CD4-positive, alpha-beta T cell (primary cell): ENCODE results near the gene RANBP3L. TPM values are rescaled to one million over a fixed set of nuclear protein-coding genes. Genes with fewer than 3 reads are reported as not detected.

Source experiments
- ATAC-seq: fragments of 200-7000 bp; cut with Tn5 transposase; one replicate; pipeline ENCODE4 v1.10.0; 2022; ENCODE audit warnings: mild to moderate bottlenecking; ENCODE audit not compliant: poor library complexity
- CTCF ChIA-PET: fragments of 350-600 bp; sonication (Branson Sonifier 250); formaldehyde crosslinking; loops from one replicate; lab custom pipeline; 2021; ENCODE audit warnings: antibody characterized with exemption, inconsistent platforms; lab: Charles Lee
- POLR2A ChIA-PET: fragments of 350-600 bp; sonication (Branson Sonifier 250); formaldehyde crosslinking; loops from one replicate; lab custom pipeline; 2021; ENCODE audit warnings: antibody characterized with exemption, inconsistent platforms; lab: Charles Lee
- DNase-seq, 14 experiments: peaks; one replicate each; pipeline ENCODE4 v3.0.0-alpha.2; 2013 to 2020; ENCODE audit warnings: mixed read lengths in 2 of 14
- H3K27ac ChIP-seq, 2 donors: one replicate each; pipeline versions ENCODE4 v1.5.1 to v1.7.0; 2013; ENCODE audit warnings: low read length in 2 of 2, low read depth in 1 of 2, mild to moderate bottlenecking in 1 of 2
- H3K27me3 ChIP-seq, 2 experiments: 1 replicate in 1 of 2; 2 replicates in 1 of 2; pipeline versions ENCODE4 v1.6.1 to v1.7.0; 2013; ENCODE audit warnings: low read length in 2 of 2, control low read depth in 1 of 2, mild to moderate bottlenecking in 1 of 2, moderate library complexity in 1 of 2; ENCODE audit not compliant: insufficient read depth in 2 of 2, control insufficient read depth in 1 of 2
- H3K36me3 ChIP-seq: one replicate; pipeline ENCODE4 v1.6.1; 2013; ENCODE audit warnings: low read length, control low read depth; ENCODE audit not compliant: insufficient read depth
- H3K4me1 ChIP-seq: one replicate; pipeline ENCODE4 v1.6.1; 2013; ENCODE audit warnings: low read length, control low read depth; ENCODE audit not compliant: insufficient read depth
- H3K4me3 ChIP-seq: one replicate; pipeline ENCODE4 v1.5.1; 2013; ENCODE audit warnings: mild to moderate bottlenecking, low read length, moderate library complexity
- H3K9me3 ChIP-seq, 2 experiments: 1 replicate in 1 of 2; 2 replicates in 1 of 2; pipeline versions ENCODE4 v1.6.1 to v1.7.0; 2013; ENCODE audit warnings: low read length in 2 of 2, mild to moderate bottlenecking in 2 of 2, control low read depth in 1 of 2, moderate library complexity in 1 of 2; ENCODE audit not compliant: control insufficient read depth in 1 of 2, insufficient read depth in 1 of 2
- H3K27ac Mint-ChIP-seq: one replicate; pipeline ENCODE4 v1.8.0; 2020; ENCODE audit warnings: mixed read lengths
- H3K27me3 Mint-ChIP-seq: one replicate; pipeline ENCODE4 v1.8.0; 2021; ENCODE audit warnings: mixed read lengths
- H3K36me3 Mint-ChIP-seq: one replicate; pipeline ENCODE4 v1.8.0; 2021; ENCODE audit warnings: low read depth, mixed read lengths
- H3K4me1 Mint-ChIP-seq: one replicate; pipeline ENCODE4 v1.8.0; 2021; ENCODE audit warnings: low read depth, mixed read lengths
- H3K4me3 Mint-ChIP-seq: one replicate; pipeline ENCODE4 v1.8.0; 2020; ENCODE audit warnings: mild to moderate bottlenecking, mixed read lengths
- H3K9me3 Mint-ChIP-seq: one replicate; pipeline ENCODE4 v1.8.0; 2020; ENCODE audit warnings: mixed read lengths
- CTCF ChIP-seq: fragments of 200-600 bp; IDR thresholded peaks from one replicate; pipeline ENCODE4 v1.8.0; 2022; ENCODE audit warnings: antibody characterized with exemption, mild to moderate bottlenecking
- intact Hi-C, 2 experiments: fragments of 100-400 bp; cut with DNase I in 1 of 2; cut with micrococcal nuclease in 1 of 2; formaldehyde crosslinking; loops; one replicate each; pipeline versions ENCODE4 v1.15.1 to v1.9.0; 2023 to 2025; cut with DNase I, micrococcal nuclease
- total RNA-seq, 174 experiments: library from RNA in 2 of 174; stranded (reverse) in 2 of 174; gene quantifications; one replicate each; pipeline ENCODE4 v1.2.3 and lab custom pipeline; 2021 to 2026

The RANBP3L gene
- total RNA-seq, 2 experiments from 2014 or later = not detected

- Mint-ChIP-seq H3K27ac (peak overlapping the region; percentile 85), H3K4me1 (peaks cover 61% of the 10 kb centered on the region), H3K4me3 (peak overlapping the region; percentile 85), H3K36me3 (peaks cover 4% of the 10 kb centered on the region), H3K27me3 (no peaks in the 10 kb centered on the region), H3K9me3 (no peaks in the 10 kb centered on the region)
- DNase-seq (peak in 11 of 14 experiments; percentile 1 to 48 (median 18)), ATAC-seq (no peak)
- intact Hi-C loops = loop anchor here (2.0 to 10.0 kb wide), 7 partner anchors 88 to 1404 kb away; partner anchors contain the start of genes DNAJC21 (in 2 of the 2), IL7R (in 1 of the 2), NIPBL (in 1 of the 2) and NUP155 (in 1 of the 2)
- no peaks in the 10 kb centered on the region for H3K36me3 ChIP-seq
- ChIA-PET CTCF (interaction anchor here (0.6 to 2.5 kb wide), 23 partner anchors 10 to 1311 kb away, joined by 3 to 23 read pairs (median 4); partner anchors contain the start of genes LMBRD2 and SKP2), POLR2A (interaction anchor here (0.7 to 3.8 kb wide), 16 partner anchors 9 to 1326 kb away, joined by 3 to 49 read pairs (median 6); partner anchors contain the start of genes BRIX1, CPLANE1, DNAJC21 and LMBRD2)
- peak overlapping the region; percentile 85 for H3K4me3 ChIP-seq
- peak overlapping the region; percentile 85 to 91 for H3K27ac ChIP-seq
- no peak for TF ChIP-seq CTCF
- no peaks in the 10 kb centered on the region for H3K27me3 ChIP-seq
- no peaks in the 10 kb centered on the region for H3K9me3 ChIP-seq
- H3K4me1 ChIP-seq = peaks cover 22% of the 10 kb centered on the region
Observed at GRCh38 chr5:36240779-36241630, 60.7 kb downstream of the RANBP3L start.

- Mint-ChIP-seq H3K27me3 (no peaks in the 10 kb centered on the region), H3K9me3 (no peaks in the 10 kb centered on the region), H3K27ac (peak overlapping the region; percentile 85), H3K4me3 (peak overlapping the region; percentile 85), H3K36me3 (peaks cover 4% of the 10 kb centered on the region), H3K4me1 (peaks cover 61% of the 10 kb centered on the region)
- Histone ChIP-seq H3K9me3 (no peaks in the 10 kb centered on the region), H3K27me3 (no peaks in the 10 kb centered on the region), H3K36me3 (no peaks in the 10 kb centered on the region), H3K27ac (peak overlapping the region in 1 of 2 donors; percentile 46), H3K4me3 (no peak overlapping the region), H3K4me1 (peaks cover 22% of the 10 kb centered on the region)
- ChIA-PET CTCF (no interaction called here), POLR2A (interaction anchor here (1.5 kb wide), 1 partner anchor 88 kb away, joined by 6 read pairs; the partner anchor contains the start of genes LMBRD2 and SKP2)
- DNase-seq (peak in 2 of 14 experiments; percentile 10), ATAC-seq (no peak)
- no peak for TF ChIP-seq CTCF
- intact Hi-C loops = loop anchor here (2.0 to 10.0 kb wide), 8 partner anchors 87 to 1402 kb away; partner anchors contain the start of genes DNAJC21 (in 2 of the 2), IL7R (in 1 of the 2), NIPBL (in 1 of the 2) and NUP155 (in 1 of the 2)
Observed at GRCh38 chr5:36239370-36240293, 62.1 kb downstream of the RANBP3L start.
